GM19397 (cell line): ENCODE measurements around the gene CTRB2.
"Not testable (repeated sequence)": the region's sequence is repeated elsewhere in the genome, so short reads cannot be mapped to it uniquely, and the experiment has no call there.

Experiments used
- ATAC-seq: cut with Tn5 transposase; IDR thresholded peaks from one replicate; pipeline ENCODE4 v1.9.1; 2021; ENCODE audit warnings: mild to moderate bottlenecking, moderate library complexity; ENCODE audit not compliant: unreplicated experiment

Gene CTRB2

DNA sequence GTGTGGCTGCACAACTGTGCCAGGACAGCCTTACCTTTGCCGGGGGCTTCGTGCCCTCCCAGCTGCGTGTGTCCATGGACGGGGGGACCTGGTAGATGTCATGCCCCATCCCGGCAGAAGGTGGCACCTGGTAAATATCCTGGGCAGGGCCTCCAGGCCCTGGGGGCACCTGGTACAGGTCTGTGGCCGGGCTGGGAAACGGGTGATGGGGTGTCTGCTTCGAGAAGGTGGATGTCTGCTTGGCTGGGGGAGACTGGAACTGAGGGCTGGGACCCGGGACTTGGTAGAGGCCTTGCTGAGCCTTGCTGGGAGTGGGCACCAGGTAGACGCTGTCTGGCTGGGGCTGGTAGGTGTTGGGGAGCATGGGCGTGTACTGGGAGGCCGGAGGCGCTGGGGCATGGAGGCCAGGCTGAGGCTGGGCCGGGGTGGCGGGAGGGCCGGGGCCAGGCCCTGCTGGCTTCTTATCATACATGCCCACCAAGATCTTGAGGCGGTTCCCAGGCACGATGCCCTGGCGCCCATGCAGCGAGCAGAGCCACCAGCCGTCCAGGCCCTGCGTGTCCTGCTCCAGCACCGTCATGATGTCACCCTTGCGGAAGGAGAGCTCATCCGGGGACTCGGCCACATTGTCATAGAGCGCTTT, 35.6 kb upstream of the CTRB2 start:
- ATAC-seq = not testable (repeated sequence)

DNA sequence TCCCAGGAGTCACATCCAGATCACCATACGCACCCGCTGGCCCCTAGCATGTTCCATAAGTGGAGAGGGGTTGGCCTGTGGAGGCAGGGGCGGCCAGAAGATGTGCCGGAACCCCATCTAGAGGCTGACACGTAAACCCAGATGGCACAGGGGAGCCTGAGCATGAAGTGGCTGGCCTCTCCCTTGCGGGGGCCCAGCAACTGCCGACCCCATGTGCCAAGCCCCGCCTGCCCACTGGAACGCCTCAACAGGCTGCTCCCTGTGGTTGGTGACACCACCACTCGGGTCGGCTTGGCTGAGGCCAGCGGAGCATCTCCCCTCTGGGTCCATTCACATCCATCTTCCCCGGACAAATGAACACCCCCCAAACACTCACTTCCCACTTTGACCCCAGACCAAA, 35.0 kb upstream of the CTRB2 start:
- no peak for ATAC-seq

DNA sequence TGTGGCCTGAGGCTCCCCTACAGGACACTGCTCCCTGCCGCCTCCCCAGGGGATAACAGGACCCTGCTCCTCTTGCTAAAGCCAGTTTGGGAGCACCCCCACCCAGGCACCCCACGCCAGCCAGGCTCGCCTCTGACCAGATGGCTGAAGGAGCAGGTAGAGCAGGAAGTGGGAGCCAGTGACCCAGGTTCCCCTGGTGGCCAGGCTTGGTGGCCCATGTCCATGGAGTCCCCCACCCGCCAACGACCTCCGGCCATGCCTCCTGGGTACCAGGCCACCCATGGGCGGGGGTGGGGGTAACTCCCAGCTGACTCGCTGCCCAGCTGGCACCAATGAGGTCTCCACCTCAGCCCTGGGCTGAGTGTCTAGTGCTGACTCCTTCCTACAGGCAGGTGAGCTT, 34.5 kb upstream of the CTRB2 start:
- no peak for ATAC-seq

DNA sequence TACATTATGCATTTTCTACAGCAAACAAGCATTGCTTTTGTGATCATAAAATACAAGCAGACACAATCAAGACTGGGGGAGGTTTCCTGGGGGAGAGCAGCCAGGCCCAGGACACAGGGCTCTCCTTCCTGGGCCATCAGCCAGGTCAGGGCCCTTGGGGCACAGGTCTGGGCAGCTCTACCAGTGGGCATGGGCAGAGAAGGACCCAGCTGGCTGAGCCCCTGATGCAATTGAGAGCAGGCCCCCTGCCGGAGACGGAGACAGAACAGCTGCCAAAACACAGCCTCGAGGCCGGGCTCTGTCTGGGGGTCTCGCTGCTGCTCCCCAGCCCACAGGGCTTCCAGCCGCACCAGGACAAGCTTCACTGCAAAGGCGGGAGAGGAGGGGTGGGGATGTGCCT, 33.7 kb upstream of the CTRB2 start:
- not testable (repeated sequence) for ATAC-seq

DNA sequence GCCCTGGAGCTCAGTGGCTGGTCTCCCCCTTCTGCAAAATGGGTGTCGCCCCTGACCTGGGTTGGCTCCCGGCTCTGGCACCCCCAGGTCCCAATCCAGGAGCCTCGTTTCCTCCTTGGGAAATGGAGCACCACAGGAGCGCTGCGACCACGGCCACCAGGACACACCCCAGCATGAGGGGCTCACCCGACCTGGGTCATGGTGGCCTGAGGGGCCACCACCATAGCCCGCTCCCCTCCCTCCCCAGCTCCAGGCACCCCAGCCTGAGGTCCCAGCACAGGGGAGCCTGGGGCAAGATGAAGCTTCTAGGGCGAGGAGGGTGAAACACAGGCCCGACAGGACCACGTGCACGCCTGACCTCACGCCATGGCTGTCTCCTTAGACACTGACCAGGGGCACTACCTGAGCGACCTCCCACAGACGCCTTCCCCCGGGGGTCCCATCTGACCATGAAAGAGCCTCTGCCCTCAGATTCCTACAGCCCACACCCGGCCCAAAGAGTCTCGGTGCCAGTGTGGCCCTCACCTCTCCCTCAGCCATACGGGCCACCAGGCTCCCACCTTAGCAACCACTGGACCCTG, 32.7 kb upstream of the CTRB2 start:
- ATAC-seq = no peak

DNA sequence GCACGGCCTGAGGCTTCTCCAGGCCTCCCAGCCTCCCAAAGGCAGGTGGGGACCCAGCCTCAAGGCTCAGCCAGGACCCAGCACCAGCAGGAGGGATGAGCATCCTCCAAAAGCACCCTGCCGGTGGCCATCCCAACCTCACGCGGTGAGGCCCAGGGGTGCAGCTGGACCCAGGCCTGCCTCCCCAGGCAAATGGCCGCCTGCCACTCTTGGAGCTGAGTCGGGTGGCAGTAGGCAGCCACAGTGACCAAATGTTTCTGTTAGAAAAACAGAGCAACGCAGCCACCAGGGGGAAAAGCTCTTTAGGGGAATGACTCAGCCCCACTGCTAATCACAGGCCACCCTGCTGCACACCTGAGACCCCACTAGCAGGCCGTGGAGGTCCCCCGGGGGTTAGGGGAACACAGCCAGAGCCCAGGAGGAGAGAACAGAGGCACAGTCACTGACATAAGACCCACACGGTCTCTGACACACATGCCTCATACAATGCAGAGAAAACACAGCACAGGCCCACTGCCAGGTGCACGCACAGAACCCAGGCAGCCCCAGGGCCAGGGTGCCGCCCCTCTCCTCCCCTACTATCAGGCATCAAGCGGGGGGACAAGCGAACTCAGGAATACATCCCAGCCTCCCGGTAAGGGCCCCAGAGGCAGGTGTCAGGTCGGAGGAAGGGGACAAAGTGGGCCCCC, 32.0 kb upstream of the CTRB2 start:
- no peak for ATAC-seq

DNA sequence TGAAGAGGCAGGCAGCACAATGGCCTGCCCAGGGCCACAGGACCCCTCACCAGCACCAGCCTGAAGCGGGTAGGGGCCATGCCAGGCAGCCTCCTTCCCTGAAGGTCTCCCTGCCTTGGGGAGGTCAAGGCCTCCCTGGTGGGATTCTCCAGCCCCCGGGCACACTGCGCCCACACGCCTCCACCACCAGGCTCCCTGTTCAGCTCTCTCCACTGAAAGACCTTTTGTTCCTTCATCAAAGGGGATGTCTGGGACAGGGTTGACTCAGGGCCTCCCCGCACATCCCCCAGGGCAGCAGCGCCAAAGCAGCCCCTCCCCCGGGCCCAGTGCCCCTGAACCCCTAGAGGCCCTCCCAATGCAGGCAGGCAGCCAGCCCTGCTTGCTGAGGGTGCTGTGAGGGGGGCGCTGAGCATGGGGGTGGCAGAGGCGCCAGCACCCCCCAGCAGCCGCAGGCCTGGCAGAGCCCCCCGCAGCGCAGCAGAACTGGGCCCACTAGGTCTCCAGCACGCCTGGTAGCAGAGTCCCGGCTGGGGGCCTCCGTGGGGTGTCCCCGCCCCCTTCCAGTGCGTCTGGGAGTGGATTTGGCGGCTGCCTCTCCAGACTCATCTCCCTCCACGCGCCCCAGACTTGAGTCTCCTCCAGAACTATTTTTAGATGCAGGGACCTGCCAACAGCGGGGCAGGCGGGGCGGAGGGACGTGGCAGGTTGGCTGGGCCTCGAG, 31.3 kb upstream of the CTRB2 start:
- ATAC-seq = no peak

DNA sequence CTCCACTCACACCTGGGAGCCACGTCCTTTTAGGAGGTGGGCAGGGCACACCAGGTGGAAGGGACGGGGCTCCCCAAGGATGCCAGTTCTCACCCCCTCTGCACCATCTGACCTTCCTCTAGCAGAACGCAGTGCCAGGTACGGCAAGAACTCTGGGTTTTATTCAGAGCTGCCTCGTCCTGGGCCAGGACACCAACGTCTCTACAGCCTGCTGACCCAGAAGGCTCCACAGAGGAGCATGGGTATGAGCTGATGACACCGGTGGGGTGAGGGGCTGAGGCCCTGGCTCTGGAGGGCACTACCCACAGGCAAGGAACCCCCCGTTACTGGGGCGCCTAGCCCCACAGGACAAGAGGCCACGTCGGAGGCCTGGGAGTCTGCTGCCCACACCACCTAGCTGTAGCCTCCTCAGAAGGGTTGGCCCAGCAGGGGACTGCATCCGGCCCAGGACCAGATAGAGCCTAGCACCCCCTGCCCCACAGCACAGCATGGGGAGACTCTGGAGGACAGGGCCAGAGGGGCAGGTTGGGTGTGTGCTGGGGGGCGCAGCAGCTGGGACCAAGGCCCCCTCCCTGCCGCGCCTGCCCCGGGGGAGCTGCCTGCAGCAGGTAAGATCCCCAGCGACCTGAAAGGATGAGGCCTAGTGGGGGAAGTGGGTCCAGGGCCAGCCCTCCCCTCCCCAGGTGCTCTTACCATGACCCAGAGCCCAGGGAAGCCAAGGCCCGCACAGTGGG, 30.6 kb upstream of the CTRB2 start:
- no peak for ATAC-seq

DNA sequence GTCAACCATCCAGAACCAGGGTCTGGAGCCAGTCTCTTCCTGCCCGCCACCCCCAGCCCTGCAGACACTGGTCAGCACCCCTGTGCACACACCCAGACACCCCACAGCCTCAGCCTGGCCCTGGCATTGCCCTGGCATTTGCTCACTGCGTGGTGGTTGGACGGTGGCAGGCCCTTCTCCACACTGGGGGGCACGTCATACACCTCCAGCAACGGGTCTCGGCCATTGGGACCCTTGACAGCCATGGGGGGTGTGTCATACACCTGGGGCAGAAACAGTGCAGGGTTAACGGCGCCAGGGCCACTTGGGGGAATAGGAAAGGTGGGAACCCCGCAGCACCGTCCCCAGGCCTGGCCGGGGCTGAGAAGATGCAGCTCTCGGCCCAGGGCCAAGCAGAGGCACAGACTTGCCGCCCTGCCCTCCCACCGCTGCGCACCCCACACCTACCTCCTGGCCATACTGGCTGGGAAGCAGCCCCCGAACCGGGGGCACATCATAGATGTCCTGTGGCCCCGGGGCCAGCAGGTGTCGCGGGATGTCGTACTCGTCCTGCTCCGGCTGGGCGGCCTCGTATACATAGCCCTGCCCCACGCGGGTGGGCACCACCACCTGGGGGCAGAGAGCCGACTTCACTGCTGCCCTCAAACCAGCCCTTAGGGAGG, 29.9 kb upstream of the CTRB2 start:
- no peak for ATAC-seq

DNA sequence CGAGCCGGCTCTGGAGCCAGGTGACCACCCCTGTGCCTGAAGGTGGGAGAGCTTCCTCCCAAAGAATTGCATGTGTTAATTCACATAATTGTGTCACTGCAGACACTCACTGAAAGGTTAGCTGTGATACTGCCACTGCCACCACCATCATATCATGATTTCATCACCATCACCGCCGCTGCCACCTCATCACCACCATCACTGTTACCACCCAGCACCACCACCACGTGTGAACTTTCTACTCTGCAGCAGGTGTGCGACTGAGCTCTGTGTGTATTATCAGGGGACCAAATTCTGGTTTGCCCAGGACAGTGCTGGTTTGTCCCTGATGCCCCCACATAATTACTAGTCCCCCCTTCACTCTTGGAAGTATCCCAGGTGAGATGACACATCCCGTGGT, 29.3 kb upstream of the CTRB2 start:
- ATAC-seq = no peak

DNA sequence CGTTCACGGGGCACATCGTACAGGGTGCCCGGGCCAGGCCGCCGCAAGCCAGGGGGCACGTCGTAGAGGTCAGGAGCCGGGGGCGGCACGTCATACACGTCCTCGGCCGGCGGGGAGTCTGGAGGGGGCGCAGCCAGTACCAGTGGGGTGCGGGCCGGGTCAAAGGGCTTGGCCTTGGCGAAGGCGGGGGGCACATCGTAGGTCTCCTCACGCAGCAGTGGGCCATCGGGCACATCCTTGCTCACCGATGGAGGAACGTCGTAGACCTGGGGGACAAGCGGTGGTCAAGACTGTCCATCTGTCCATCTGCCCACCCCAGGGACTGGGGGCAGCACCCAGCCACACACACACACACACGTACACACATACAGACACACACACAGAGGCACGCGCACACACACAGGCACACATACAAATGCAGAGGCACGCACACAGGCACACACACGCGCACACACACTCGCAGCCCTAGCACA, 28.8 kb upstream of the CTRB2 start:
- no peak for ATAC-seq

DNA sequence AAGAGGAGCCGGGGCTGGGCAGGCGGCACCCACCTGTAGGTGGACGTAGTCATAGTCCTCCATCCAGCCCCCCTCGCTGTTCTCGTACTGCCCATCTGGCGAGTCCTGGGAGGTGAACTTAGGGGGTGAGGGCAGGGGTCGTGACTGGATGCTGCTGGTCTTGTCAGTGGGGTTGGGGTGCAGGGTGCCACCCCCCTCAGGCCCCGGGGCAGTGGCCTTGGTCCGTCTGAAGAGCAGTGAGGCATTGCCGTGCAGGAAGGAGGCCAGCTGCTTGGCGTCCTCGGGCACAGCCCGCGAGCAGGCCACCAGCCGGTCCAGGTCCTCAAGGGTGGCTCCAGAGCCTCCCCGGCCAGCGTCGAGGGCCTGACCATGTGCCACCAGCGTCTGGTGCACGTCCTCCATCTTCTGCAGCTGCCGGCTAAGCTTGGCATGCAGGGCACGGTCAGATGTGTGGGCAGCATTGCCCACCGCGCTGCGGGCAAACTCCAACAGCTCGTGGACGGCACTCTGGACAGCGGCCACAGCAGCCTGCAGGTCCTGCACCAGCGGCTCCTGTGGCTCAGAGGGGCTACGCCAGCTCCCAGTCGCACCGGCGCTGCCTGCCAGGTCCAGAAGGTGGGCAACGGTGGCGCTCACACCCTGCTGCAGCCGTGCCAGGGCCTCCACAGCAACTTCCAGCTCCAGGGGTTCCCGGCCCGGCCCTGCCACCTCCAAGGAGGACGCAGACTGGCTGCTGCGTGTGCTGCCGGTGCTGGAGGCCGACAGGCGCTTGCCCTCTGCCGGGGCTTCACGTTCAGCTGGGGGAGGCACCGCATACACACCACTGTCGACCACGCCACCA, 28.1 kb upstream of the CTRB2 start:
- ATAC-seq = no peak

DNA sequence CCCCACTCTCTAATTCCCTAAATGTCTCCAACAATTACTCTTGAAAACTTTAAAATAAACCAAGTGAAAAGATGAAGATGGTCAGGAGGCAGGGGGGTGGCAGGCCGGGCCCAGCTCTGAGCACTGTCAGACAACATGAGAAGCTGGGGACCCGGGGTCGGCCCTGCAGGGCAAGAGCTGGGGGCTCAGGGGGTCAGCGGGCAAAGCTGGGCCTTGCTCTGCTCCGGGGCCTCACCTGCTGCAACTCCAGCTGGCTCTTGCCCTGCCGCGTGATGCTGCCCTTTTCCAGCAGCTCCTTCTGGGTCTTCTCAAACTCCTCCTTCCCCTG, 26.6 kb upstream of the CTRB2 start:
- no peak for ATAC-seq

DNA sequence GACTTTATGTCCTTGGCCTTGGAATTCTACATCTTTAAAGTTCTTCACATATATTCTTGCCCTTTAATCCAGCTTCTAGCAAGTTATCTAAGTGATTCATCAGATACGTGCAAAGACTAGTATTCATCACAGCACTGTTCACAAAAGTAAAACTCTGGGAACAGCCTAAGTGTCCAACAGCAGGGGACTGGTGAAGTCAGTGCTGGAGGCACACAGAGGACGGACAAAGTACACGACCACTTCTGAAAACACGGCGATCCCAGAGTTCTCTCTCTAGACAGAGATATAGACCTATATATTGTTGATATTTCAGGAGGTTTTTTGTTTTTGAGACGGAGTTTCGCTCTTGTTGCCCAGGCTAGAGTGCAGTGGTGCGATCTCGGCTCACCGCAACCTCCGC, 24.6 kb upstream of the CTRB2 start:
- no peak for ATAC-seq

DNA sequence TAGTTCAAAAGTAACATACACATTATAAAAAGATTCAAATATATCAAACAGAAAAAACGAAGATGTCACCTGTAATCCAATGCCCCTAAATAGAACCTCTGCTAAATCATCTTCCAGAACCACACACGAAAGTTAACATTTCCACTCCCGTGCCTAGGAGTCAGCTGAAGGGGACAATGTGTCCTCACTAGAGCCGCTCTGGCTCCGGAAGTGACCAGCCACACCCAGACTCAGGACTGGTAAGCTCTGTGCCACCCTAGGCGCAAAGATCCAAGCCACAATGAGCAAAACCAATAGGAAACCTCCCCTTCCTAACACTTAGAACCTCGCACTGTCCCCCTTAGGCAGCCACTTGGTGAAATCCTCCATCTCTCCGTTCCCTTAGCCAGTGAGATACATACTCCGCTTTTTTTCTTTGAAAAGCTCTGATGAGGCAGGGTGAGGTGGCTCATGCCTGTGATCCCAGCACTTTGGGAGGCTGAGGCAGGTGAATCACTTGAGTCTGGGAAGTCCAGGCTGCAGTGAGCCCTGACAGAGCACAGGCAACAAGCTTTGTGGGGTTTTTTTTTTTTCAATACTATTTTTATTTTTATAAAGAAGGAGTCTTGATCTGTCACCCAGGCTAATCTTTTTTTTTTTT, 23.6 kb upstream of the CTRB2 start:
- no peak for ATAC-seq

DNA sequence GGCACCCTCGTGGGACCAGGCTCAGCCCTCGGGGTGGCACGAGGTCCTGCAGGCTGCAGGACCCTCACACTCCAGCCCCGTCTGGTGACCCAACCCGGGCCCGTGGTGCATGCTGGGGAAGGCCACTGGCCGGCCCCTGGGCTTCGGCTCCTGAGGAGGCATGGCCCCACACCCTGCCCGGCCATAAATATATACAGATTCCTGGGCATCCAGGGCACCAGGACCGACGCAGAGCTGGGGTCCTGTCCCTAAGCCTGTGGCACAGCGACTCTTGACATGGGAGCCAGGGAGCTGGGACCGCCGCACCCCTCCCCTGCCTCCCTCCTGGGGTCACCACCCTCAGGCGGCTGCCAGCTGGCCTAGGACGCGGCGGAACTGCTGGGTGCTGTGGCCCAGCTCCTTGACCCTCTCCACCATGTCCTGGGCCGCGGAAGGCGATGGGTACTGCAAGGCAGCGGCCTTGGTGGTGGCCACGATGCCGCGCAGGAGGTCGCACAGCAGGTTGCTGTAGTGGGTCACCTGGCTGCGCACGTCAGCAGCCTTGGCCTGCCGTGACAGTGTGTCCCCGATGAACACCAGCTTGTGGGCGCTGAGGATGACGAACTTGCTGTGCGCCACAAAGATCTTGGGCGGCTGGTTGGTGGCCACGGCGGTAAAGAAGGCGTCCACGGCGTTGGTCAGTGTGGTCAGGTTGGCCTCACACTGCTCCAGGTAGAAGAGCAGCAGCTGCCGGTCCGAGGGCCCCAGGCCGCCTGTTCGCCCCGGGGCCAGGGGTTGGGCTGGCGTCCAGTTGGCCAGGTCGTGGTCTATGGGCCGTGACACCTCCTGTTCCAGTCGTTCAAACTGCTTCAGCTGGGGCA, 22.4 kb upstream of the CTRB2 start:
- no peak for ATAC-seq

DNA sequence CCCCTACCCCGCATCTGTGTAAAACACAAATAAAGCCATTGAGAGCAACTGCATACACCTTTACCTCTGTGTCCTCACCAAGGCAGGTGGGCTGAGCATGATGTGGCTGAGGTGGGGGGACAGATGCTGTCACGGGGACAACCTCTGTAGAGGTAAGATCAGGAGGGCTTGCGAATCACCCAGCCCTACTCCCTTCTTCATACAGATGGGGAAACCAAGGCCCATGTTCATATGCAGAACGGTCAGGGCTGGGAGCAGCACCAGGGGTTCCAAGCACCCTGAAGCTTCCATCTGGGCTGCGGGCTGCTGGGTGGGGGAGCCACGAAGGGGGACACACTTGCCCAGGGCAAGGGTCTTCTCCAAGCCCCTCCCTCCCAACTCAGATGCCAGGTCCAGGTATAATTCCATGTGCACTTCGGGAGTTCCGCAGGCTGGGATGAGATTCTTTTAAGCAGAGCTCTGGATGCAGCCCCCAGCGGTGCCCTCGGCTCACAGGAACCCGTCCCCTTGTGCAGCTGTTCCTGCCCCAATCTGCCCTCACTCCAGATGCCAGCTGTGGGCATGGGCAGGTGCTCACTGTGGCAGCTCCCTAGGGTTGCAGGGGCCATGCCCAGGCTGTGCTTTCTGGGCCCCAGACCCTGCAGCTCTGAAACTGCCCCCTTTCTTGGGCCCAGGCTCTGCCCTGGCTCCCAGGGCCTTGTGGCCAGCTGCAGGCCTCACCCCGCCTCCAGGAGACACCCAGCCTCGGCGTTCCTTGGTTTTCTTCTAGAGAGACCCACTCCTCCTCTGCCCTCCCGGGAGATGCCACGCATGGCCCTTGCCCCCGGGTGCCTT, 21.4 kb upstream of the CTRB2 start:
- ATAC-seq = no peak
